Gastroesophageal sphincter (tissue), 4 donors: Measurements from ENCODE around the gene B4GALT1. TPM values are rescaled to one million over a fixed set of nuclear protein-coding genes. Genes with fewer than 3 reads are reported as not detected.

Source experiments
- ATAC-seq: fragments of 150-250 bp; one replicate; pipeline ENCODE4 v1.9.1; 2016; ENCODE audit warnings: mild to moderate bottlenecking, moderate library complexity
- H3K27ac ChIP-seq, 4 donors: fragments of 200-600 bp; sonication (generic) in 3 of 4; 1 replicate in 3 of 4; 2 replicates in 1 of 4; pipeline ENCODE4 v1.5.1; 2016 to 2019
- H3K27me3 ChIP-seq: fragments of 200-600 bp; sonication (generic); one replicate; pipeline ENCODE4 v1.5.1; 2019
- H3K36me3 ChIP-seq, 2 donors: fragments of 200-600 bp; sonication (generic); one replicate each; pipeline ENCODE4 v1.5.1; 2019; ENCODE audit warnings: control low read depth in 1 of 2
- H3K4me1 ChIP-seq, 3 donors: fragments of 200-600 bp; sonication (generic); 1 replicate in 2 of 3; 2 replicates in 1 of 3; pipeline ENCODE4 v1.5.1; 2016 to 2019; ENCODE audit warnings: control low read depth in 2 of 3
- H3K4me3 ChIP-seq, 2 donors: fragments of 200-600 bp; sonication (generic); one replicate each; pipeline ENCODE4 v1.5.1; 2019; ENCODE audit warnings: mild to moderate bottlenecking in 1 of 2, moderate library complexity in 1 of 2
- H3K9me3 ChIP-seq, 3 donors: fragments of 200-600 bp; sonication (generic); one replicate each; pipeline ENCODE4 v1.5.1; 2017 to 2019; ENCODE audit warnings: control low read depth in 2 of 3
- EP300 ChIP-seq: sonication (generic); formaldehyde crosslinking; IDR thresholded peaks from one replicate; pipeline ENCODE4 v1.6.1; 2017; ENCODE audit warnings: antibody characterized with exemption, mild to moderate bottlenecking
- POLR2A ChIP-seq, 2 donors: fragments of 450-650 bp; IDR thresholded peaks; one replicate each; pipeline ENCODE4 v1.6.1; 2017; ENCODE audit warnings: antibody characterized with exemption in 2 of 2, mild to moderate bottlenecking in 2 of 2, moderate library complexity in 1 of 2
- POLR2AphosphoS5 ChIP-seq: sonication (generic); formaldehyde crosslinking; IDR thresholded peaks from one replicate; pipeline ENCODE4 v1.6.1; 2017; ENCODE audit warnings: antibody characterized with exemption
- WGBS, 2 donors: methylation state at CpG; one replicate each; pipeline ENCODE4 v1.1.5; 2018; ENCODE audit warnings: low coverage in 1 of 2; 5-methylcytosine and 5-hydroxymethylcytosine counted together
- total RNA-seq, 4 donors: library from RNA; depleted of rRNA; stranded (reverse); fragments of >200 nt; gene quantifications; one replicate each; pipeline ENCODE4 v1.1.0, GENCODE V29; 2016
- TF ChIP-seq, protein P1 (sequence below), 4 experiments: fragments of 200-600 bp in 2 of 4; fragments of 450-650 bp in 2 of 4; sonication (generic) in 1 of 4; IDR thresholded peaks; one replicate each; pipeline ENCODE4 v1.5.1; 2017 to 2019; ENCODE audit warnings: antibody characterized with exemption in 4 of 4, mild to moderate bottlenecking in 2 of 4, moderate library complexity in 2 of 4

B4GALT1 gene
- total RNA-seq, 4 donors from 2014 or later: 22.9 to 43.3 (median 31.0) TPM

DNA sequence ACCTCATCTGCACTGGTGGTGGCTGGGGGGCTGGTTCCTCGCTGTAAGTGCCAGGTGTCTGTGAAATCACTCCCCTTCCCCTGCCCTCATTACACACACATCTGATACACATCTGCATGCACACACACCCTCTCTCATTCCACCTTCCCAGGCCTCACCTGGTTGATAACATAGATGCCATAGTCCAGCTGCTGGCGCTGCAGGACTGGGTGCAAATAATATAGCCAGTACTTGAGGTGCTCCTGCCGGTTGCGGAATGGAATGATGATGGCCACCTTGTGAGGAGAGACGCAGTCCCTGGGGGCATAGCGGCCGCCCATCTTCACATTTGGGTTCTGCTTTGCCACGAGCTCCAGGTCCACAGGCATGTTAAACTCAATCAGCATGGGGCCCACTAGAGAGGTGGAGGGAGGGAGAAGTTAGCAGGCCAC is 32.1 kb downstream of the B4GALT1 start:
- Histone ChIP-seq H3K4me3 (no peak overlapping the region), H3K4me1 (peaks cover 0 to 98% (median 47%) of the 10 kb centered on the region in 3 donors), H3K27ac (peak overlapping the region in 1 of 4 donors; percentile 42), H3K9me3 (no peaks in the 10 kb centered on the region), H3K36me3 (peaks cover 0 to 50% of the 10 kb centered on the region in 2 donors), H3K27me3 (no peaks in the 10 kb centered on the region)
- no peak for ATAC-seq
- 100% methylated on average over 2 of the region's 8 CpGs; no CpG with 5 or more reads in 1 of the 2 donors for WGBS, 2 donors
- TF ChIP-seq POLR2A (IDR thresholded peaks at IDR 0.05) (no peak), EP300 (no peak), POLR2AphosphoS5 (no peak)
- TF ChIP-seq, protein P1, sequence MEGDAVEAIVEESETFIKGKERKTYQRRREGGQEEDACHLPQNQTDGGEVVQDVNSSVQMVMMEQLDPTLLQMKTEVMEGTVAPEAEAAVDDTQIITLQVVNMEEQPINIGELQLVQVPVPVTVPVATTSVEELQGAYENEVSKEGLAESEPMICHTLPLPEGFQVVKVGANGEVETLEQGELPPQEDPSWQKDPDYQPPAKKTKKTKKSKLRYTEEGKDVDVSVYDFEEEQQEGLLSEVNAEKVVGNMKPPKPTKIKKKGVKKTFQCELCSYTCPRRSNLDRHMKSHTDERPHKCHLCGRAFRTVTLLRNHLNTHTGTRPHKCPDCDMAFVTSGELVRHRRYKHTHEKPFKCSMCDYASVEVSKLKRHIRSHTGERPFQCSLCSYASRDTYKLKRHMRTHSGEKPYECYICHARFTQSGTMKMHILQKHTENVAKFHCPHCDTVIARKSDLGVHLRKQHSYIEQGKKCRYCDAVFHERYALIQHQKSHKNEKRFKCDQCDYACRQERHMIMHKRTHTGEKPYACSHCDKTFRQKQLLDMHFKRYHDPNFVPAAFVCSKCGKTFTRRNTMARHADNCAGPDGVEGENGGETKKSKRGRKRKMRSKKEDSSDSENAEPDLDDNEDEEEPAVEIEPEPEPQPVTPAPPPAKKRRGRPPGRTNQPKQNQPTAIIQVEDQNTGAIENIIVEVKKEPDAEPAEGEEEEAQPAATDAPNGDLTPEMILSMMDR (IDR thresholded peaks at IDR 0.05): no peak

DNA sequence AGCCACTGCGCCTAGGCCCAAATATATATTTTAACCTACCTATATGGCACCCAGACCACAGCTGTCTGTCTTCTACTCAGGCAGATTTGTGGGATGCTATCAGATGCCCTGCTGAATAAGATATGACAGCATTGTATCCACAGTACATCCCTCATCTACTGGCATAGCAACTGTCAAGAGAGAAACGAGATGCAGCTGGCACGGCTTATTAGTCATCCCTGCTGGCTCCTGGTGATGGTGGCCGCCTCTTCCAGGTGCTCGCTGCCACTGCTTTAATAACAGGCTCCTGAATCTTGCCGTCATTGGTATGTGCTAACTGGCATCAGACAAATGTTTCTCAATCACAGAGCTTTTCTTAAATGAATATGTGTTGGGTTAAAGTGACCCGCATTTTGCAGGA is 34.0 kb downstream of the B4GALT1 start:
- Histone ChIP-seq H3K4me1 (peaks cover 0 to 92% (median 33%) of the 10 kb centered on the region in 3 donors), H3K9me3 (no peaks in the 10 kb centered on the region), H3K27me3 (no peaks in the 10 kb centered on the region), H3K4me3 (no peak overlapping the region), H3K36me3 (peaks cover 0 to 68% of the 10 kb centered on the region in 2 donors), H3K27ac (no peak overlapping the region)
- ATAC-seq: no peak
- WGBS, 2 donors: 85 to 86% methylated on average over 1 to 7 of the region's 7 CpGs
- TF ChIP-seq POLR2AphosphoS5 (no peak), POLR2A (IDR thresholded peaks at IDR 0.05) (no peak), EP300 (no peak)
- TF ChIP-seq, protein P1 (IDR thresholded peaks at IDR 0.05): no peak

DNA sequence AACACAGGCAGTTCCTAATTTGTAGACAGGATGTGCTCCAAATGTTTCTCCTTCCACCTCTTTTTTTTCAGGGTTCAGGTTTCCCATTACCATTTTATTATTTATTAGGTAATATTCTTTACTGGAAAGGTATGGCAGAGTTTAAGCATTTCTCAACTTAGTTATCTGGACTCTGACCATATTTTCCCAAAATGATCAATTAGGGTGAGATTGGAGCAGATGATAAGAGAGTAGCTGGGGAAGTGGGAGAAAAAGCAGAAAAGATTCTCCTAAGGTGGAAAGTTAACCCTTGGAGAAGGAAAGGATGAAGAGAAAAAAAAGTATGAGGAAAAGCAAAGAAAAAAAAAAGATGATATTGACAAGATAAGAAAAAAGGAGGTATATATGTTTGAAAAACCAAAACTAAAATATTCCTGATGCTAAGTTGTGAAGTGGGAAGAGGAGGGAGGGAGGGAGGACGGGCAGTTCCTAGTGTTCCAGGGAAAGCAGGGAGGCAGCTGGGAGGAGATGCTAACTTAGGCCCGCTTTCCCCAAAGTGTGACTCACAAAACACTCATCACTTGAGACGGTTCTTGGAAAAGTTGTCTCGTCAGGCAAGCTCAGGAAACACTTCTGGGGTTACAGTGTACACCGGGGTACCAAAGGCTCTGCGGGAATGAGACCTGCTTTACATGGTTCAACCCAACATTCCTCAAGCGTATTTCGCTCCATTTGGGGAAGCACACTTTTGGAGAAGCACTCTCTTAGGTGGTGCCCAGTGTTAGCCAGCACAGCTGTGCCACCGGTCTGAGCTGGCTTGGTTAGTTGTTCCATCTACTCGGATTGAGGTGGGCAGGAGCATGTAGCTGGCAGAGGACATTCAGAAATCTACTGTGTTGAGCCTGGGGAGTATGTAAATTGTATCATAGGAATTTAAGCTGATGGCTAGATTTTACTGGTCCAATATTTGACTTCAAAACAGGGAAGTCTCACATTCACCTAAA is 35.1 kb downstream of the B4GALT1 start:
- H3K4me3 ChIP-seq: no peak overlapping the region
- no peaks in the 10 kb centered on the region for H3K27me3 ChIP-seq
- peaks cover 0 to 79% of the 10 kb centered on the region in 2 donors for H3K36me3 ChIP-seq
- H3K27ac ChIP-seq: peak overlapping the region in 2 of 4 donors; percentile 51 to 61
- 30 to 52% methylated on average over 2 to 9 of the region's 10 CpGs for WGBS, 2 donors
- peaks cover 0 to 81% (median 22%) of the 10 kb centered on the region in 3 donors for H3K4me1 ChIP-seq
- TF ChIP-seq EP300 (no peak), POLR2AphosphoS5 (peak; percentile 54)
- ATAC-seq: peak; percentile 71
- no peaks in the 10 kb centered on the region for H3K9me3 ChIP-seq

DNA sequence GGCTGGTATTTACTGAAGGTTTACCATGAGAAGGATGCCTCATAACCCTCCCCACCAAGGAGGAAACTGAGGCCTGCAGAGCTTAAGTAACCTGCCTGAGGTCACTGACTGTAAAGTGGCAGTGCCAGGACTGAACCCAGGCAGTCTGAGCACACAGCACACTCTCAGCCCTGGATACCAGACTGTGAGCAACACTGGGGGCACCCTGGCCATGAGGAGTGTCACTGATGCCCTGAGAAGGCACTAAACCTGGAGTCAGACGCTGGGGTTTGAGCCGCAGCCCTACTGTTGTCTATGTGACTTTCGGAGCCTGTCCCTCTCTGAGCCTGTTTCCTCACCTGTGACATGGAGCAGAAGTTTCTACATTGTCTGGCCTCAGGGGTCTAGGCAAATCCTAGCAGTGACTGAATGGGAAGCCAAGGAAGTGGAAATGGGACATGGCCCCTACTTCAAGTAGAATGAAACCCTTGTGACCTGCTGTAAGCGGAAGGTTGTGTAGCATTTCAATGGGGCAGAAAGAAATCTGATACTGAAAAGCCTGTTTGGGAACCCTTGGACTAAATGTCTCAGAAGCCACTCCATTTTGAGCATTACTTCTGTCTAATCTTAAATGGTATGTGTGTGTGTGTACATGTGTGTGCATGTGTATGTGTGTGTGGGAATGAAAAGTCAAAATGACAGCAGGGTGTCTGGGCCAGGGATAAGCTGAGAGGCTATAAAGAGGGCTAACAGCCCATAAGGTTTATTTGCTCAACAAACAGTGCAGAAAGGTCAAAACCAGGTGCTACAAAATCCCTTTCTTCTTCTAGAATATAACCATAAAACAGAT is 36.0 kb downstream of the B4GALT1 start:
- Histone ChIP-seq H3K36me3 (peaks cover 0 to 86% of the 10 kb centered on the region in 2 donors), H3K9me3 (no peaks in the 10 kb centered on the region), H3K4me1 (peaks cover 0 to 74% (median 18%) of the 10 kb centered on the region in 3 donors), H3K4me3 (no peak overlapping the region), H3K27ac (no peak overlapping the region), H3K27me3 (no peaks in the 10 kb centered on the region)
- WGBS, 2 donors: 93% methylated on average over 4 of the region's 4 CpGs; no CpG with 5 or more reads in 1 of the 2 donors
- TF ChIP-seq, protein P1 (IDR thresholded peaks at IDR 0.05): no peak
- no peak for TF ChIP-seq POLR2AphosphoS5
- TF ChIP-seq EP300: no peak
- no peak for TF ChIP-seq POLR2A (IDR thresholded peaks at IDR 0.05)
- no peak for ATAC-seq
